Measurements from ENCODE around the gene TSHZ2. TPM values are rescaled to one million over a fixed set of nuclear protein-coding genes. Genes with fewer than 3 reads are reported as not detected.
A peak's percentile ranks its signal among the peaks of the same experiment; 100 is the strongest.

Gene TSHZ2
- total RNA-seq, 2 experiments from 2014 or later = 0.38 to 0.54 TPM

DNA sequence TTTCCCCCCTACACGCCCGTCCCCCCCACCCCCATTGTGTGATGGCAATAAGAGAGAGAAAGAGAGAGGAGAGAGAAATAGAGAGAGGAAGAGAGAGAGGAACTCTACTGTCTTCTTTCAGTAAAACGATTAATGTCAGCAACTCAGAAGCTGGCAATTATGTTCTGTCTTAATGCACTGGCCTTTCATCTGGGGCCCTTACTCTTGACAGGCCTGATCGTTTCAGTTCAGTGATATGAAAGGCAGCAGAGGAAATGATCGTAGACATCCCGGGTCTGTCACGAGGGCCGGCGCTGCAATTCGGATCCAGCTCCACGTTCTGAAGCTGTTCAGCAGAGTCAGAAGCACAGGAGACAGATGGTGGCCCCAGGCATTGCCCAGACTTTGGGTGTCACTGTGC lies 312.5 kb downstream of the TSHZ2 start:
- ATAC-seq (no peak), DNase-seq (no peak)
- Mint-ChIP-seq H3K4me3 (no peak overlapping the region), H3K27ac (no peak overlapping the region), H3K36me3 (ENCODE audit: low read depth) (no peaks in the 10 kb centered on the region), H3K4me1 (ENCODE audit: low read depth) (no peaks in the 10 kb centered on the region), H3K27me3 (peaks cover 1% of the 10 kb centered on the region), H3K9me3 (no peaks in the 10 kb centered on the region)
- ChIA-PET CTCF (interaction anchor here (1.1 kb wide), 1 partner anchor 11 kb away, joined by 4 read pairs; no protein-coding TSS in a partner anchor), POLR2A (no interaction called here)
- intact Hi-C loops (cut with micrococcal nuclease) = no loop called here
- TF ChIP-seq, protein P1, sequence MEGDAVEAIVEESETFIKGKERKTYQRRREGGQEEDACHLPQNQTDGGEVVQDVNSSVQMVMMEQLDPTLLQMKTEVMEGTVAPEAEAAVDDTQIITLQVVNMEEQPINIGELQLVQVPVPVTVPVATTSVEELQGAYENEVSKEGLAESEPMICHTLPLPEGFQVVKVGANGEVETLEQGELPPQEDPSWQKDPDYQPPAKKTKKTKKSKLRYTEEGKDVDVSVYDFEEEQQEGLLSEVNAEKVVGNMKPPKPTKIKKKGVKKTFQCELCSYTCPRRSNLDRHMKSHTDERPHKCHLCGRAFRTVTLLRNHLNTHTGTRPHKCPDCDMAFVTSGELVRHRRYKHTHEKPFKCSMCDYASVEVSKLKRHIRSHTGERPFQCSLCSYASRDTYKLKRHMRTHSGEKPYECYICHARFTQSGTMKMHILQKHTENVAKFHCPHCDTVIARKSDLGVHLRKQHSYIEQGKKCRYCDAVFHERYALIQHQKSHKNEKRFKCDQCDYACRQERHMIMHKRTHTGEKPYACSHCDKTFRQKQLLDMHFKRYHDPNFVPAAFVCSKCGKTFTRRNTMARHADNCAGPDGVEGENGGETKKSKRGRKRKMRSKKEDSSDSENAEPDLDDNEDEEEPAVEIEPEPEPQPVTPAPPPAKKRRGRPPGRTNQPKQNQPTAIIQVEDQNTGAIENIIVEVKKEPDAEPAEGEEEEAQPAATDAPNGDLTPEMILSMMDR (IDR thresholded peaks at IDR 0.05) = no peak

DNA sequence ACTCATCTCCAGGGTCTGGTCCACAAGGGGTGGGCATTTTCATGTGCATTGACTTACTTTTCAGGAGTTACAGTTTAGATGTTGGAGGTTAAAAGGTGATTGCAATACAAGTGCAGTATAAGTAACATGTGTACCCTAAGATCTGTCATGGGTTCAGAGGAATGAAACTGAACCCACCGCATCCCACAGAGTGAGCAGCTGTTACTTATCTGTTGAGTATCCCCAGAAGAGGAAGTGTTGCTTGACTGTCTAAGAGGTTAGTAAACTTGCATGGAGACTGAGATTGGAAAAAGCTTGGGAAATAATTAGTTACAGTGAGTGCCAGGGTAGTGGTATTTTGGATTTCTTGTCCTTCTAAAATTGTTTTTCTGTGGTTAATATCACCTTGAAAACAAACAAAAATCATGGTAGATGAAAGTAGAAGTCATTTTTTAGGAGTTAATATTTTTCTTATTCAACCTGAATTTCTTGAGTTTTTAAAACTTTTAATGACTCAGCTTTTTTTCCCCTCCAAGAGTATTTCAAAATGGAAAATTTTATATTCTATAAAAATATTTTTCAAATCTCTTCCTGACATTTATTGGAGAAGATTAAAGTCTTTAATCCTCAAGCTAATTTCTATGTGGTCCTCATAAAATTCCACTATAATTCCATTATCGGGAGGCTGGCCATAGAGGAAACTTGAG lies 315.3 kb downstream of the TSHZ2 start:
- intact Hi-C loops (cut with micrococcal nuclease) = no loop called here
- H3K4me1 Mint-ChIP-seq (ENCODE audit: low read depth) = no peaks in the 10 kb centered on the region
- ChIA-PET POLR2A (no interaction called here), CTCF (no interaction called here)
- no peak overlapping the region for H3K27ac Mint-ChIP-seq
- ATAC-seq = no peak
- DNase-seq = no peak
- H3K36me3 Mint-ChIP-seq (ENCODE audit: low read depth) = no peaks in the 10 kb centered on the region
- no peaks in the 10 kb centered on the region for H3K9me3 Mint-ChIP-seq
- no peak overlapping the region for H3K4me3 Mint-ChIP-seq
- TF ChIP-seq, protein P1 (IDR thresholded peaks at IDR 0.05) = no peak
- peaks cover 4% of the 10 kb centered on the region for H3K27me3 Mint-ChIP-seq

DNA sequence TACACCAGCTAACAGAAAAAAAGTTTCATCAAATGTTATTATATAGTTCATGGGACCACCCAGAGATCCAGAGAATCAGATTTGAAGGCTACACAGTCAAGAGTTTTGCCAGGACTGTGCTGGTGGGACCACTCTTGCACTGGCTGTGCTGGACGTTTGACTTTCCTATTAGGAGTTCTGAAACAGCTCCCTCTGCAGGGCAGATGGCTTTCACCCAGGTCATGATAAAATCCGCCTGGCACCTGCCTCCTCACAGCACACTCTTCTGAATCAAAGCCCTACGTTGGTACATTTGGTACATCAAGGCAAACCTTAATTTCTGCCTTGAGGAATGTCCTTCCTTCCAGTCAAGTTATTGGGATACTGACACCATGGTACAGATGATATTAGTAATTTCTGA lies 319.4 kb downstream of the TSHZ2 start:
- ChIA-PET CTCF (interaction anchor here (0.8 kb wide), 1 partner anchor 979 kb away, joined by 4 read pairs; no protein-coding TSS in a partner anchor), POLR2A (no interaction called here)
- H3K9me3 Mint-ChIP-seq = no peaks in the 10 kb centered on the region
- H3K36me3 Mint-ChIP-seq (ENCODE audit: low read depth) = no peaks in the 10 kb centered on the region
- TF ChIP-seq, protein P1 (IDR thresholded peaks at IDR 0.05) = no peak
- H3K27ac Mint-ChIP-seq = no peak overlapping the region
- ATAC-seq (no peak), DNase-seq (peak; percentile 15)
- peaks cover 4% of the 10 kb centered on the region for H3K27me3 Mint-ChIP-seq
- H3K4me1 Mint-ChIP-seq (ENCODE audit: low read depth) = no peaks in the 10 kb centered on the region
- H3K4me3 Mint-ChIP-seq = no peak overlapping the region
- intact Hi-C loops (cut with micrococcal nuclease) = no loop called here

GRCh38 chr20:53292347-53292746 lies 320.2 kb downstream of the TSHZ2 start:
- Mint-ChIP-seq H3K36me3 (ENCODE audit: low read depth) (no peaks in the 10 kb centered on the region), H3K4me1 (ENCODE audit: low read depth) (no peaks in the 10 kb centered on the region), H3K27me3 (peaks cover 4% of the 10 kb centered on the region), H3K27ac (no peak overlapping the region), H3K9me3 (no peaks in the 10 kb centered on the region), H3K4me3 (no peak overlapping the region)
- DNase-seq (no peak), ATAC-seq (no peak)
- intact Hi-C loops (cut with micrococcal nuclease) = no loop called here
- POLR2A ChIA-PET = no interaction called here
- TF ChIP-seq, protein P1 (IDR thresholded peaks at IDR 0.05) = no peak
- CTCF ChIA-PET = no interaction called here

DNA sequence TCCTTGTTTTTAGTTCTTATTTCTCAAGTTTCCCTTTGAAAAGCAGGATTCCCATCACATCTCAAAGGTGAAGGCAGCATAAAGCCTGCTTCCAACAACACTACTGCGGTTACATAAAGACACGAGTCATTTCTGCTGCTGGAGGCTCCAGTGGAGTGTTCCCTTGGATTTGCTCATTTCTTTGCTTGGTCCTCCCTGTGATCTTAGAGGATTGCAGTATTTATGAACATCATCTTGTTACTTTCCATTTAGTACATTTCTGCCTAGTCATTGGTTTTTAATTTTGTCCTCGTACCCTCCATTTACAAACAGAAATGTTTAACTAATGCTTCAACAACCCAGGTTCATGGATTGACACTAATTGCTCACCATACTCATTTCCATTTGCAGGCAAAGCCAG lies 322.6 kb downstream of the TSHZ2 start:
- TF ChIP-seq, protein P1 (IDR thresholded peaks at IDR 0.05) = no peak
- Mint-ChIP-seq H3K4me3 (no peak overlapping the region), H3K27ac (no peak overlapping the region), H3K4me1 (ENCODE audit: low read depth) (no peaks in the 10 kb centered on the region), H3K9me3 (no peaks in the 10 kb centered on the region), H3K27me3 (peaks cover 8% of the 10 kb centered on the region), H3K36me3 (ENCODE audit: low read depth) (no peaks in the 10 kb centered on the region)
- CTCF ChIA-PET = interaction anchor here (1.1 kb wide), 1 partner anchor 86 kb away, joined by 3 read pairs; no protein-coding TSS in a partner anchor
- DNase-seq = no peak
- no peak for ATAC-seq
- POLR2A ChIA-PET = no interaction called here
- intact Hi-C loops (cut with micrococcal nuclease) = no loop called here
